Measurements from ENCODE around the gene GK2.

- no peak for TF ChIP-seq CTCF (IDR thresholded peaks at IDR 0.05)
- no peak for TF ChIP-seq POLR2A (IDR thresholded peaks at IDR 0.05)
These were observed 45.4 kb downstream of the GK2 start for GRCh38 chr4:79362626-79363025.

Data from ovary (tissue), 3 donors.